ENCODE measurements around the gene LCNL1.

Gene LCNL1

DNA sequence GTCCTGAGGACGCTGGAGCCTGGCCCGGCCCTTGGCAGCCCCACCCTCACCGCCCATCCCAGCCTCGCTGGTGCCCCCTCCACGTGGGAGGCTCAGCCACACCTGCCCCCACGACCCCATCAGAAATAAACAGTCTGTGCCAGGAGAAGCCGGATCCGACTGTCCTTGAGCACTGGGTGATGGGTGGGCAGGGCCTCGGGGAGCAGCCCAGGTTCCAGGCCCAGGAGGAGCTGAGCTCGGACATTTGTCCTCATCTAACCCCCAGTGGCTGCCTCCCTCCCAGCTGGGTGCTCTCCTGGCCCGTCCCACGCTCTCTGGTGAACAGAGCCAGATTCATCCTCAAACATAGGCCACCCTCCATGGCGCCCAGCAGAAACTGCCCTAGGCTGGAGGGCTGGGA is 10.1 kb upstream of the LCNL1 start:
- TF ChIP-seq, protein P1, sequence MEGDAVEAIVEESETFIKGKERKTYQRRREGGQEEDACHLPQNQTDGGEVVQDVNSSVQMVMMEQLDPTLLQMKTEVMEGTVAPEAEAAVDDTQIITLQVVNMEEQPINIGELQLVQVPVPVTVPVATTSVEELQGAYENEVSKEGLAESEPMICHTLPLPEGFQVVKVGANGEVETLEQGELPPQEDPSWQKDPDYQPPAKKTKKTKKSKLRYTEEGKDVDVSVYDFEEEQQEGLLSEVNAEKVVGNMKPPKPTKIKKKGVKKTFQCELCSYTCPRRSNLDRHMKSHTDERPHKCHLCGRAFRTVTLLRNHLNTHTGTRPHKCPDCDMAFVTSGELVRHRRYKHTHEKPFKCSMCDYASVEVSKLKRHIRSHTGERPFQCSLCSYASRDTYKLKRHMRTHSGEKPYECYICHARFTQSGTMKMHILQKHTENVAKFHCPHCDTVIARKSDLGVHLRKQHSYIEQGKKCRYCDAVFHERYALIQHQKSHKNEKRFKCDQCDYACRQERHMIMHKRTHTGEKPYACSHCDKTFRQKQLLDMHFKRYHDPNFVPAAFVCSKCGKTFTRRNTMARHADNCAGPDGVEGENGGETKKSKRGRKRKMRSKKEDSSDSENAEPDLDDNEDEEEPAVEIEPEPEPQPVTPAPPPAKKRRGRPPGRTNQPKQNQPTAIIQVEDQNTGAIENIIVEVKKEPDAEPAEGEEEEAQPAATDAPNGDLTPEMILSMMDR (IDR thresholded peaks at IDR 0.05), result no peak
- no peak overlapping the region for H3K27ac ChIP-seq

DNA sequence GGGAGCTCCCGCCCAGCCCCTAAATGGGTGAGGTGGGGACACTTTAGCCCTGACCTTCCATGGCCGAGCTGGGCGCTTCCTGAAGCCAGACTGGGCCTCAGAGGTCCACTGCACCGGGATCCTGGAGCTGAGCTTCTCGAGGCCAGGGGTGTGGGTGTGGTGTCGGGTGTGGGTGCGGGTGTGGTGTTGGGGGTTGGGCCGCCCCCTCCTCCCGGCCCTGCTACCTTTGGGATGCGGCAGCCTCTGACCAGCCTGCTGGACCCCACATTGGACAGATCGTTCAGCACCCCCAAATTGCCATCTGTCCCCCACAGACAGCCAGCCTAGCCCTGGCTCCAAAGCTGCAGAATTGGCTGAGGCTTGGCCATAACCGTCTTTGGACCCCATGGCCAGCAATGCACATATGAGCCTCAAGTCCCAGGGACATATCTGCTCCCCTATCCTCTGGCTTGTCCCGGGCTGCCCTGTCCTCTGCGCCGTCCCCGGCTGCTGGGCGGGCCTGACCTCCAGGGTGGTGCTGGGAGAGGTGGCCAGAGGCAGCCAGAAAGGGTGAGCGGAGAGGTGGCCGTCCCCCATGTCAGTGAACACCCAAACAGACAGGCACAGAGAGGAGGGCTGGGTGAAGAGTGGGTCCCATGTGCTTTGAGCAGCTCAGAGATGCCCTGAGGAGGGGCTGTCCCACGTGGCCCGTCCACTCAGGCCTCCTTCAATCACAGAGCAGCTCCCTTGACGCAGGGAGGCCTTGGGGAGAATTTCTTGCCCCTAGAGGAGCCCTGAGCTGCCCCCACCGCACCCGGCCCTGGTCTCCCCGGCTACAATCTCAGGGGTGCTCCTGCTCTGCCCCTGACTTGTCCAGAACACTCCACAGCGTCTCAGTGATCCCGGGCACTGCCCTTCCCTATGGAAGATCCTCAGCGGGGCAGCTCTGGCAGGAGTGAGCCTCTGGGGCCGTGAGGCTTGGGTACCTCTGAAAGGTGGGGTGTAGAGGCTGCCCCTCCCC is 8.9 kb upstream of the LCNL1 start:
- TF ChIP-seq, protein P1 (IDR thresholded peaks at IDR 0.05), result no peak
- no peak for TF ChIP-seq ZFX (IDR thresholded peaks at IDR 0.05; ENCODE audit: borderline replicate concordance)
- no peak overlapping the region for H3K27ac ChIP-seq

DNA sequence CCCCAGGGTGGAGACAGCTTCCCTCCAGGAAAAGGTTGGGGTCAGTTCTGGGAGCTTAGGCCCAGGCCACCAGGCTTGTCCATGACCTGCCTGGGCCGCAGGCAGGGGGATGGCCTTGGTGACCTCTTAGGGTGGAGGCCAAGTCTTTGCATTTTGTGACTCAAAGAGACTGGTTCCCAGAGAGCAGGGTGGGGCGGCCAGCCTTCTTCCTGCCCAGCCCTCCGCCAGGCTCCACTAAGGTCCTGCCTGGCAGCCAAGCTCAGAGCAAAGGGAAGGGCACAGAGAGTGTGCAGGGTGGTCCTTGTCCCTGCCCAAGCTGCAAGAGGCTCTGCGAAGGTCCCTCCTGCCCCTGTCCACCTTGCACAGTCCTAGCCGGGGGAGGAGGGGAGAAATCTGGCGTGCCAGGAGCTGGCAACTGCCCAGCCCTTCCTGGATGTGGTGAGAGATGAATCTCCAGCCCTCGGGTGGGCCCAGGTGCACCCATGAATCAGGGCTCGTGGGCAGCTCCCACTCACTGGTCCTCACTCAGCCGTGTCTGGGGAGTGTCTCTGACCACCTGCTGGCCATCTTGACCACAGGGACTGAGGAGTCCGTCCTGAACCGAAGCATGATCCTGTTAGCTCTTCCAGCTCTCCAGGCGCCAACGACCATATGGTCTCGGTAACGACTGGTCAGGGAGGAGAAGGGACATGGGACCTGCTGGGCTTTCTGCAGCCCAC is 7.8 kb upstream of the LCNL1 start:
- H3K27ac ChIP-seq, result no peak overlapping the region
- TF ChIP-seq, protein P1 (IDR thresholded peaks at IDR 0.05), result no peak
- no peak for TF ChIP-seq ZFX (IDR thresholded peaks at IDR 0.05; ENCODE audit: borderline replicate concordance)

DNA sequence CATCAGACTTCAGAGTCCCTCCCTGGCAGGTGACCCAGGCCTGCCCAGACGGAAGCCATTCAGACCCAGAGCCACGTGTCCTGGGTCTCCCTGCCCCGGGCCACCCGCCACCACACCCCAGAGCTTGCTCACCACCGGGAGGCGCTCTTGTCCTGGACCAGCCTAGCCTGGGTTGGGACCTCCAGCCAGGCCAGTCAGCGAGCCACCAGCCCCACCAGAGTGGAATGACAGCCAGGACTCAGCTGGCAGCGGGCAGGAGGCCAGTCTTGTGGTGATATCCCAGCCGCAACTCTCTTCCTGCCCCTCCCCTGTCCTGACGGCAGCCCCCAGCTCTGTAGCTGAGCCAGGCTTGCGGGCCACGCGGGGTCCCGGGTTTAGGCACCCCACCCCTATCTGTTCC is 7.1 kb upstream of the LCNL1 start:
- H3K27ac ChIP-seq, result no peak overlapping the region
- TF ChIP-seq ZFX (IDR thresholded peaks at IDR 0.05; ENCODE audit: borderline replicate concordance), result no peak
- TF ChIP-seq, protein P1 (IDR thresholded peaks at IDR 0.05), result peak; percentile 24

DNA sequence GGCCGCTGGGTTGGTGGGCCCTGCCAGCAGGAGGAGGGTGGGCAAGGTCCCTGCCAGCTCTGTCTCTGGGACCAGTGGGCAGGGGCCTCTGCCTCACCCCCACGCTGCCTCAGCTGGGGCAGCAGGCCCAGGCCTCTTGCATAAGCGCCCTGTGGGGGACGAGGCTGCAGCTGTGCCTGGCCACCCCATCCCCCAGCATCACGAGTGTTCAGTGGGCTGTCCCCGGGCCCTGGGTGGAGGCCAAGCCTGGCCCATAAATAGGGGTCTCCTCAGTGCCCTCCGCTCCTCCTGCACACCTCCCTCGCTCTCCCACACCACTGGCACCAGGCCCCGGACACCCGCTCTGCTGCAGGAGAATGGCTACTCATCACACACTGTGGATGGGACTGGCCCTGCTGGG is 5.6 kb upstream of the LCNL1 start, which contains the start of gene PTGDS:
TSS of gene PTGDS (plus strand) at position 282 of the 400 bp plus-strand sequence. CDS start at position 357, 75 bp downstream.
- TF ChIP-seq, protein P1 (IDR thresholded peaks at IDR 0.05), result no peak
- TF ChIP-seq ZFX (IDR thresholded peaks at IDR 0.05; ENCODE audit: borderline replicate concordance), result no peak

DNA sequence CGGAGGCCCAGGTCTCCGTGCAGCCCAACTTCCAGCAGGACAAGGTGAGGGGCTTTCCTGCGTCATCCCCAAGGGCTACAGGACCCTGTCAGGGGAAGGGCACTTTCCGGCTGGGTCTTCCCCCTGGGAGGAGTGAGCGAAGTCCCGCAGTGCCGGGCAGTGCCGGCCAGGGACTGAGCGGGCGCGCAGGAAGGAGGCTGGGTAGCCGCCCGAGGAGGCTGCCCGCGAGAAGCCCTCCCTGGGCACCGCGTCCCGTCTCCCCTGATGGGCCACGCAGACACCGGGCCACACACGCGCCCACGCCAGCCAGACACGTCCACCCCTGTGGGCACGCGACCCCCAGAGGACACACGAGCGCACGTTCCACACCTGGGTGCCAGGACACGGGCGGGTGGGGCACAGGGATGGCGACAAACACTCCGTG is 5.1 kb upstream of the LCNL1 start:
- TF ChIP-seq, protein P1 (IDR thresholded peaks at IDR 0.05), result no peak
- no peak for TF ChIP-seq ZFX (IDR thresholded peaks at IDR 0.05; ENCODE audit: borderline replicate concordance)
- peak overlapping the region; percentile 29; the same call in 1 of the 2 replicates for H3K27ac ChIP-seq

More for the DNA sequence above, 5.6 kb upstream of the LCNL1 start, which contains the start of gene PTGDS:
- H3K27ac ChIP-seq, result peak within 1 kb of the TSS; percentile 29; the same call in 1 of the 2 replicates
